K562 (cell line): ENCODE data around the gene OTOP3. TPM values are rescaled to one million over a fixed set of nuclear protein-coding genes. Genes with fewer than 3 reads are reported as not detected.
A peak's percentile ranks its signal among the peaks of the same experiment; 100 is the strongest.

ENCODE experiments used
- PHF21A ChIP-seq: fragments of 450-650 bp; IDR thresholded peaks from 2 replicates; pipeline ENCODE4 v1.6.1; 2017; ENCODE audit warnings: low read depth, borderline replicate concordance
- POLR2A ChIP-seq: fragments of 450-650 bp; conservative IDR thresholded peaks from 2 replicates; pipeline ENCODE4 v1.6.1; 2016
- RBFOX2 ChIP-seq: fragments of 200-400 bp; formaldehyde crosslinking; IDR thresholded peaks from 2 replicates; pipeline ENCODE4 v1.6.1; 2017; ENCODE audit warnings: low read depth, mild to moderate bottlenecking, low read length, moderate library complexity
- RBM25 ChIP-seq: fragments of 200-400 bp; formaldehyde crosslinking; IDR thresholded peaks from 2 replicates; pipeline ENCODE4 v1.6.1; 2018; ENCODE audit warnings: low read length, low read depth, moderate library complexity; ENCODE audit not compliant: severe bottlenecking
- polyA plus RNA-seq, 8 experiments: library from polyadenylated mRNA; depleted of rRNA in 4 of 8; stranded (reverse) in 5 of 8; unstranded in 3 of 8; fragments of >200 nt; fragmentation: Nextera tagmentation in 2 of 8; fragmentation: Illumina TruSeq in 1 of 8; extraction: Ambion mirVana in 2 of 8; extraction: Trizol in 1 of 8; gene quantifications; 2 replicates each; pipeline versions ENCODE4 v1.2.1 to v1.2.3, GENCODE V29; 2011 to 2014; ENCODE audit warnings: inconsistent platforms in 1 of 8, missing spikeins in 1 of 8
- total RNA-seq, 7 experiments: library from RNA; depleted of rRNA in 6 of 7; stranded (reverse); fragments of >200 nt in 6 of 7; fragmentation: Illumina TruSeq in 2 of 7; extraction: Trizol in 2 of 7; gene quantifications; 2 replicates each; pipeline versions ENCODE4 v1.2.1 to v1.2.3, GENCODE V29; 2011 to 2021; ENCODE audit warnings: low replicate concordance in 1 of 7
- TF ChIP-seq, protein P1 (sequence below), 3 experiments: fragments of 200-800 bp in 1 of 3; sonication (Bioruptor generic) in 1 of 3; sonication (generic) in 1 of 3; formaldehyde crosslinking in 1 of 3; IDR thresholded peaks; 2 replicates each; pipeline versions ENCODE4 v1.6.1 to v1.8.0; 2016 to 2022; ENCODE audit warnings: mild to moderate bottlenecking in 2 of 3, missing compliant biosample characterization in 2 of 3, missing genetic modification characterization in 2 of 3, missing genetic modification reagents in 1 of 3
- TF ChIP-seq, protein P2 (sequence below), 3 experiments: IDR thresholded peaks in 2 of 3; conservative IDR thresholded peaks in 1 of 3; 2 replicates each; pipeline ENCODE4 v1.5.1; 2011 to 2012; ENCODE audit warnings: low read length in 3 of 3, mild to moderate bottlenecking in 3 of 3, control low read depth in 2 of 3, improper control_type of control experiment in 1 of 3, inconsistent platforms in 1 of 3, low read depth in 1 of 3, mixed read lengths in 1 of 3, moderate library complexity in 1 of 3; ENCODE audit not compliant: insufficient read depth in 2 of 3

OTOP3 gene
- total and polyA plus RNA-seq, 9 of the 15 experiments (the other 6 are each of a cell fraction or from before 2014, with no cell fraction given): not detected

DNA sequence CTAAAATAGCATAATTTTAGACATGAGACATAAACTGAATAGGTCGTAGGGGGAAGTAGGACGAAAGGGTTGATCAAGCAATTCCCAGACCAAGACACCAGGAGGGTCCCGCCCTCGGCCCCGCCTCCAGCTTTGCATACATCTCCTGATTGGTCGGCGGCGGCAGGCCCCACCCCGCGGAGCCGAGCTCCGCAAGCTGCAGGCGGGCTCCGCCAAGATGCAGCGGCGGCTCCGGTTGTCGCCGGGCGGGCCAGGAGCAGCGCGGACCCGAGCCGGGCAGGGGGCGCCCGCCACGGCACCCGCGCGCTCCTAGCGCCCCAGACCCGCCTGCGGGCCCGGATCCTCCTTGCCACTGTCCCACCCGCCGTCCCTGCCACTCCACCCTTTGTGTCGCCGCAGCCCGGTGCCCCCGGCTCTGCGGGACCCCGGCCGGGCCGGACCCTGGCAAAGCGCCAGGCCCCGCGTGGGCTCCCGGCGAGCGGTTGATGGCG is 51.8 kb downstream of the OTOP3 start, which contains the start of gene CDR2L (continued):
- TF ChIP-seq, protein P1, sequence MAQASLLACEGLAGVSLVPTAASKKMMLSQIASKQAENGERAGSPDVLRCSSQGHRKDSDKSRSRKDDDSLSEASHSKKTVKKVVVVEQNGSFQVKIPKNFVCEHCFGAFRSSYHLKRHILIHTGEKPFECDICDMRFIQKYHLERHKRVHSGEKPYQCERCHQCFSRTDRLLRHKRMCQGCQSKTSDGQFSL (CRISPR knock-in tag; IDR thresholded peaks at IDR 0.05): 0 out of 2 replicates have a peak, but pooled peaks have one; percentile 50
- TF ChIP-seq, protein P1 (tag; IDR thresholded peaks at IDR 0.05): no peak
- peak; percentile 37 for TF ChIP-seq RBM25
- TF ChIP-seq, protein P2, sequence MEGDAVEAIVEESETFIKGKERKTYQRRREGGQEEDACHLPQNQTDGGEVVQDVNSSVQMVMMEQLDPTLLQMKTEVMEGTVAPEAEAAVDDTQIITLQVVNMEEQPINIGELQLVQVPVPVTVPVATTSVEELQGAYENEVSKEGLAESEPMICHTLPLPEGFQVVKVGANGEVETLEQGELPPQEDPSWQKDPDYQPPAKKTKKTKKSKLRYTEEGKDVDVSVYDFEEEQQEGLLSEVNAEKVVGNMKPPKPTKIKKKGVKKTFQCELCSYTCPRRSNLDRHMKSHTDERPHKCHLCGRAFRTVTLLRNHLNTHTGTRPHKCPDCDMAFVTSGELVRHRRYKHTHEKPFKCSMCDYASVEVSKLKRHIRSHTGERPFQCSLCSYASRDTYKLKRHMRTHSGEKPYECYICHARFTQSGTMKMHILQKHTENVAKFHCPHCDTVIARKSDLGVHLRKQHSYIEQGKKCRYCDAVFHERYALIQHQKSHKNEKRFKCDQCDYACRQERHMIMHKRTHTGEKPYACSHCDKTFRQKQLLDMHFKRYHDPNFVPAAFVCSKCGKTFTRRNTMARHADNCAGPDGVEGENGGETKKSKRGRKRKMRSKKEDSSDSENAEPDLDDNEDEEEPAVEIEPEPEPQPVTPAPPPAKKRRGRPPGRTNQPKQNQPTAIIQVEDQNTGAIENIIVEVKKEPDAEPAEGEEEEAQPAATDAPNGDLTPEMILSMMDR (IDR thresholded peaks at IDR 0.05 in 2 of 3, conservative IDR thresholded peaks at IDR 0.05 in 1 of 3; ENCODE audit: insufficient read depth in 2 of 3, low read depth in 1 of 3, low read length in 3 of 3): peak in 1 of 3 experiments; percentile 23; a peak in 1 of 6 replicates
- peak; percentile 87 for TF ChIP-seq RBFOX2
- TF ChIP-seq PHF21A: no peak
- peak; percentile 57 for TF ChIP-seq POLR2A
- TF ChIP-seq, all 486 proteins: peak for 44
